Measurements from ENCODE around the gene RPRD1B.
"Not testable (repeated sequence)": the region's sequence is repeated elsewhere in the genome, so short reads cannot be mapped to it uniquely, and the experiment has no call there.

Gene RPRD1B

DNA sequence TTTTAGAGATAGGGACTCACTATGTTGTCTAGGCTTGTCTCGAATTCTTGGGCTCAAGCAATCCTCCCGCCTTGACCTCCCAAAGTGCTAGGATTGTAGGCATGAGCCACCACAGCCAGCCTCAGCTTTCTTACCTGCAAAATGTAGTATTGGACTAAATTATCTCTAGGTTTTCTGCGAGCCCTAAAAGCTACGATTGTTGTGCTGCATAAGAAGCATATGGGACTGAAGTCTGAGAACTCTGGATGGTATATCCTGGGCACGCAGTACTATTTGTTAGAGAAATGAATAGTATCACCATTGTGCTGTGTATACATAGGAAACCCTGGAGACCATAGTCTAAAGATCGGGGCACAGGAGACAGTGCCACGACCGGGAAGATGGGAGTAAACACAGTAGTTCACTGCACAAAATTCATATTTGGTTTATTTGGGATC is 60.1 kb downstream of the RPRD1B start:
- intact Hi-C loops (cut with DNase I), result no loop called here
- DNase-seq, result no peak

DNA sequence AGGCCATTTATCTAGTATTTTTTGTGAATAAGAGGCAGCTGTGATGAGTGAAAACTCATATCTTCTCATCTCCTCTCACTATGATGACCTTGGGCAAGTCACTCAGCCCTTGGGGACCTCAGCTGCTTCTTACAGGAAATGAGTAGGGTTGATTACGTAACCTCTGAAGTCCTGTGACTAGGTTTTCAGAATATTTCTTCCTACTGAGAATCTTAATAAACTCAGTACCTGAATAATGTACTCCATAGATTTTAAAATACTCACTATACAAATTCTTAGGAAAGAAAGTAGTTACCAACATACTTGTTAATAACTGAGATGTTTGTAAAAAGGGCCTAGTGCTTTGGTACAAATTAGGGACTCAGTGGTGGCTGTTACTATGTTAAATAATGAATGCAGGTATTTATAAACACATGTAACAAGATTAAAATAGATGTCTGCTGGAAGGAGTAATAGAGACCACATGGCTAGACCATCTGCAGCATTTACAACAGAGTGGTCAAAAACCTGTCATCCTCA is 60.9 kb downstream of the RPRD1B start:
- DNase-seq, result no peak
- intact Hi-C loops (cut with DNase I), result no loop called here

DNA sequence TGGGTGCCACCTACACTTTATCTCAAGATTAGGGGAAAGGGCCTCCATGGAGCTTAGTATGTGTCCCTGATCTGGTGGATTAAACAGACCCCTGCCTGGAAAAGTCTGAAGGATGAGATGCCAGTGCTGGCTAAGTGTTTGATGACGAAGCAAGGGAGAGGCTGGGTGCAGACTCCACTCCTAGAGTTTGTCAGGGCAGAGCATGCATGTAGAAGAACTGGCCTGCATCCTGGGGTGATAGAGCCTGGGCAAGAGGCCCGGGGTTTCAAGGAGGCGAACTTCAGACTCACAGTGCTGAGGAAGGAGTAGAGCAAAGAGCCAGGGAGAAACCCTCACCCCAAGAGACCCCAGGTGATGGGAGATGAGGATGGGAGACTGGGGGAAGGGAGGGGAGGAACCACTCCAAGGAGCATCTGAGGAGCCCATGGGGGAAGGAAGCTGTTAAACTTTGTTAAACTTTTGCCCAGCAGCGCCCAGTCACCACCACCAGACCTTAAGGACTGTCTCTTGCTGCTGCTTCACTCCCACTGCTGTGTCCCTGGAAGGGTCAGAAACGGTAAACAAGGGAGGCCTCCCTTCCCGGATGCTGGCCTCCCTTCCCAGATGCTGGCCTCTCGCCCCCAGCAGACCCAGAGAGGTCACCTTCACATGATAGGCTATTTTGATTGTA is 61.6 kb downstream of the RPRD1B start:
- DNase-seq, result no peak
- intact Hi-C loops (cut with DNase I), result no loop called here

DNA sequence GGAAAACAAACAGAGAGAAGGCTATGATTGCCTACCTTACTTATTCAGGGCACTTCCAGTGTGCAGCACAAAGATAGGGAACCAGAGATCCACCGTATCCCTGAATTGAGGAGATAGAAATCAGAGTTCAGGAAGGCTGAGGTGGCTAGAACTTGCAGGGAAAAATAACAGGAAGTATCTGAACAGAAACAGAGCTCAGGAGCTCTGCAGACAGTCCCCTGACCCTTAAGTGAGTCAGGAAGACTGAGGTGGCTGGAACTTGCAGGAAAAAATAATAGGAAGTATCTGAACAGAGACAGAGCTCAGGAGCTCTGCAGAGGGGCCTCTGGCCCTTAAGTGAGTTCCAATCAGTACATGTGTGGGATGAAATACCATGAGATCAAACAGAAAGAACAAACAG is 65.4 kb downstream of the RPRD1B start:
- no peak for DNase-seq
- intact Hi-C loops (cut with DNase I), result no loop called here

DNA sequence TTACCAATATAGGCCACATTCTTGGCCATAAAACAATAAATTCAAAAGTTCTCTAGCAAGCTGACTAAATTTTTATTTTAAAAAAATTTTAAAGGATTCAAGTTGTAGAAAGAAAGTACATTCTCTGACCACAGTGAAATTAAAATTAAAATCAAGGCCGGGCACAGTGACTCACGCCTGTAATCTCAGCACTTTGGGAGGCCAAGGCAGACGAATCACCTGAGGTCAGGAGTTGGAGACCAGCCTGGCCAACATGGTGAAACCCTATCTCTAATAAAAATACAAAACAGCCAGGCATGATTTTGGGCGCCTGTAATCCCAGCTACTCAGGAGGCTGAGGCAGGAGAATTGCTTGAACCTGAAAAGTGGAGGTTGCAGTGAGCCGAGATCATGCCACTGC is 68.7 kb downstream of the RPRD1B start:
- DNase-seq; intact Hi-C loops (cut with DNase I): not testable (repeated sequence)

DNA sequence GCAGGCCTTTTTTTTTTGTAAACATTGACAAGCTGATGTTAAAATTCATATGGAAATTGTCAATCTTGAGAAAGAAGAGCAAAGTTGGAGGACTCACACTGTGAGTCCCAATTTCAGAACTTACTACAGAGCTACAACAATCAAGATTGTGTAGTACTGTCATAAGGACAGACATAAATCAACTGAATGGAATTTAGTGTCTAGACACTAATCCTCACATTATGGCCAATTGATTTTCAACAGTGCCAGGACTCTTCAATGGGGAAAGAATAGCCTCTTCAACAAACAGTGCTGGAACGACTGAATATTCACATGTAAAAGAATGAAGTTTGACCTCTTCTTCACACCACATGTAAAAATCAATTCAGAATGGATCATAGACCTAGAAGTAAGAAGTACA is 70.7 kb downstream of the RPRD1B start:
- no peak for DNase-seq
- intact Hi-C loops (cut with DNase I), result no loop called here

DNA sequence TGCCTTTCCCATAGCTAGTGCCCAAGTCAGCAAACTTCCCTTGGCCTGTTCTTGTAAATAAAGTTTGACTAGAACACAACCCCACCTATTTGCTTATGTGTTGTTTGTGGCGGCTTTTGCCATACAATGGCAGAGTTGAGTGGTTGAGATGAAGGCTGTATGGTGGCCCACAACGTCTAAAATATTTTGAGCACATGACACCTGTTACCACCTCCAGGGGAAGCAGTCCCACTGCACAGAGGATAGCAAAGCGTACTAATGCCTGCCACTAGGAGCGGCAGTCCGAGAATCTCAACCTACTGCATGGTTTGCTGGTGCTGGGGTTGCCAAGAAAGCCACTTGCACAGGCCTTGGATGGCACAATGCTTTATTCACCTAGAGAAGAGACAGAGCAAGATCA is 72.9 kb downstream of the RPRD1B start:
- intact Hi-C loops (cut with DNase I), result no loop called here
- no peak for DNase-seq

DNA sequence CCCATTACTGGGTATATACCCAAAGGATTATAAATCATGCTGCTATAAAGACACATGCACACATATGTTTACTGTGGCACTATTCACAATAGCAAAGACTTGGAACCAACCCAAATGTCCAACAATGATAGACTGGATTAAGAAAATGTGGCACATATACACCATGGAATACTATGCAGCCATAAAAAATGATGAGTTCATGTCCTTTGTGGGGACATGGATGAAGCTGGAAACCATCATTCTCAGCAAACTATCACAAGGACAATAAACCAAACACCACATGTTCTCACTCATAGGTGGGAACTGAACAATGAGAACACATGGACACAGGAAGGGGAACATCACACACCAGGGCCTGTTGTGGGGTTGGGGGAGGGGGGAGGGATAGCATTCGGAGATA is 73.8 kb downstream of the RPRD1B start:
- intact Hi-C loops (cut with DNase I); DNase-seq: not testable (repeated sequence)

DNA sequence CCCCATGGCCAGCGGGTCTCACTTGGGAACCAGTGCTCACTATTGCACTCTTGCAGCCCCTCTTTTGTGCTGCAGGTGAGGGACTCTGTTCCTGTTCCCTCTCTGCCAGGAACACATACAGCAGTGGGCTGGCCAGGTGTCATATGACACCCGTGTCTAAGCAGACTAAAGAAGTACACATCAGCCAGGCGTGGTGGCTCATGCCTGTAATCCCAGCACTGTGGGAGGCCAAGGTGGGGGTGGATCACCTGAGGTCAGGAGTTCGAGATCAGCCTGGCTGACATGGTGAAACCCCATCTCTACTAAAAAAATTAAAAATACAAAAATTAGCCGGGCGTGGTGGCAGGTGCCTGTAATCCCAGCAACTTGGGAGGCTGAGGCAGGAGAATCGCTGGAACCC is 74.4 kb downstream of the RPRD1B start:
- intact Hi-C loops (cut with DNase I); DNase-seq: not testable (repeated sequence)

DNA sequence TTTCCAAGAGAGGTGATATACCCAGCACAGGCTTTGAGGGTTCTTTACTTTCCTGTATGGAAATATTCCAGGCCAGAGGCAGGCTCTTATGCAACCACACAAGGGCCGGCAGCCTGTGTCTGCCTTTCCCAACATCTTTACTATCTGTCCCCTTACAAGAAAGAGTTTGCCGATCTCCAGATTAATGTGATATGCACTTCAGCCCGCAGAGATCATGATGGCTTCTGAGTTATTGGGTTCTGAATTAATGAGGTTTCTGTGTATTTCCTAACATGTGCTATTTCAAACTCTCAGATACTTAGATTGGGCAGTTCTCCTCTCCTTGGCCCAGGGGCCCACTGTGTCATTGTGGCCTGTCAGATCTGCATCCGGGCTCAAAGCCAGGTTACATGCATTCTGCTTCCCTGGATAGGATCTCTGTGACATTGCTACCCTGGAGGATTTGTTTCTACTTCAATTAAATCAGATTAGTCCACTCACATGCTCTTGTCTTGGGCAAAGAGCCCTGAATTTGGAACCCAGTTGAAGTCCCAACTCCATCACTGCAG is 75.0 kb downstream of the RPRD1B start:
- intact Hi-C loops (cut with DNase I), result no loop called here
- DNase-seq, result no peak

DNA sequence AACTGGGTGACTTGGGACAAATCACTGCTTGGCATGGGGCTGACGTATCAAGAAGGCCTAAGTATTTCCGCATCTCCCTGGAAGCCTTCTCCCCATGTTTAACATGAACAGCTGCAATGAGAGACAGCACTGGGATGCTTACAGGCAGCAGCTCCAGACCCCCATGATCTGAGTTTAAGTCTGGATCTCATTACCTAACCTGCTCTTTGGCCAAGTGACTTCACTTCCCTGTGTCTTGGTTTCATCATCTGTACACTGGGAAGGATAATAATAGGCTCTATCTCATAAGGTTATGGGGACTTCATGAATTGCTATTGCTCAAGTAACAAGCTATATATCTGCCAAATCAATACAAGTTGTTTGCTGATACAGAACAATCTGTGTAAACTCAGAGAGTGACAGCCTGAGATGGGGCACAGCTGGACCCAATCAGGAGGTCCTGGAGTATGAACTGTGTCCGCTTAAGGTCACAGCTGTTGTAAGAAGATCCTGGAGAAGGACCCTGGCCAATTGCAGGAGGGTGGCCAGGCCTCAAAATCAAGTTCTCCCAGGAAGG is 75.5 kb downstream of the RPRD1B start:
- no peak for DNase-seq
- intact Hi-C loops (cut with DNase I), result no loop called here

DNA sequence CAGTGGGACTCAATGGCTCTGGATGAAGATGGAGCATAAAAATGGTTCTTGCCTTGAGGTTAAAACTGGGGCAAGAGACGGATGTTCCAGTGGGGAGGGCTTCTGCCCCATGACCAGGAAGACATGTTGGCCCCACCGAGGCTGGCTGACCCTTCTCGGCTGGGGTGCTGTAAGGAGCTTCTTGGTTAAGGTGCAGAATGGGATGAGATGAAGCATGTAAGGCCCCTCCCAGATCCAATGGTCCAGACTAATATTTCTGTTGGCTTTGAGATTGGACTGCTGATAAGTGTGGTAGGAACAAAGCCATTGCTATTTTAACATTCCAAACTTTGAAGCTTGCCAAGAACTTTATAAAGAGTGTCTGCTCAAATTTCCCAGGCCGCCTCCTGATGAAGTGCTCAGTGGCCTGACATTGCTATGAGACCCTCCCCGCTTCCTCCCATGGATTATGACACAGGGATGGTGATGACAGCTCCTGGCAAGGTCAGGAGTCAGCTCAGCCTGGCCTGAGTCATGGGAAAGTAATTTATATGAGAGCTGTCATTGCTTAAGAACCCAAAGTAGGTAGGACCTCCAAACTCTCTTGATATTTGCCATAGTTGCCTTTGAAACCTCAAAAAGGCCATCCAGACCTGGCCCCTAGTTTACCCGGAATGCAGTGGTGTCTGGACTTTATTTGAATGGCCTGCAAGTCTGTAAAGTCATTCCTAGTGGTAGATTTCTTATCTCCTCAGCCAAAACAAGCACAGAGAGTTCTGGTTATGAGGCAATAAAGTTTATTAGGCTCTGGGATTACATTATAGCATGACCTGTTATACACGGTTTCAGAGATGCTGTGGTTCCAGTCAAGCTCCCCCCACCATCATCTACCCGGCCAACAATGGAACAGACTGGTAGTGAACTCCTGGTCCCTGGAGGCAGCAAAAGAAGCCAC is 76.3 kb downstream of the RPRD1B start:
- DNase-seq, result no peak
- intact Hi-C loops (cut with DNase I), result no loop called here

DNA sequence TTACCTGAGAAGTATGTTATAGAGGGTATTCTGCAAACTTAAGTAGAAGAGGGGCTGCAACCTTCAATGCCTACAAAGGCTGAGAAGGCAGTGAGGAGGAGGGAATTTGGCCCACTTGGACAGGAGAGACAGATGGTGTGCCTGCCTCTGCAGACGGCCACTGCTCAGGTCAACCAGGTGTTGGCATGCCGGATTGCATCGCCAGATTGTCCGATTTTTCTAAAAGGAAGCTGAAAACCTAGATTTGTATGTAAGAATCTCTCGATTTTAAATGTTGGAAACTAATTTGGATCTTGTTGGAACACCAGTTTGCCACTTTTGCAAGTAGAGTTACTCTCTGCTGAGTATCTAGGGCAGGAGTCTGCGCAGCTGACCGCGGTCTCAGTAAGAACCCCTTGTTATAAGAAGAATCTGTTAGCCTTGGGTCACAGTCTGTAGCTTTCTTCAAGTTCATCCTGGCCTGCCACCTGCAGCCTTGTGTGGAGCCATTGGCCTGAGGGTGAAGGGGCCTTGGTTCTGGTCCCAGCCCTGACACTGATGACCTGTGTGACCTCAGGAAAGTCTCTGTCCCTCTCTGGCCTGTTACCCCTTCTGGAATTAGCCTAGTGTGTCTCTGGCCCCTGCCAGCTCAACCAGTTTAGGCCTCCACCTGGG is 77.1 kb downstream of the RPRD1B start:
- intact Hi-C loops (cut with DNase I), result no loop called here
- DNase-seq, result no peak

DNA sequence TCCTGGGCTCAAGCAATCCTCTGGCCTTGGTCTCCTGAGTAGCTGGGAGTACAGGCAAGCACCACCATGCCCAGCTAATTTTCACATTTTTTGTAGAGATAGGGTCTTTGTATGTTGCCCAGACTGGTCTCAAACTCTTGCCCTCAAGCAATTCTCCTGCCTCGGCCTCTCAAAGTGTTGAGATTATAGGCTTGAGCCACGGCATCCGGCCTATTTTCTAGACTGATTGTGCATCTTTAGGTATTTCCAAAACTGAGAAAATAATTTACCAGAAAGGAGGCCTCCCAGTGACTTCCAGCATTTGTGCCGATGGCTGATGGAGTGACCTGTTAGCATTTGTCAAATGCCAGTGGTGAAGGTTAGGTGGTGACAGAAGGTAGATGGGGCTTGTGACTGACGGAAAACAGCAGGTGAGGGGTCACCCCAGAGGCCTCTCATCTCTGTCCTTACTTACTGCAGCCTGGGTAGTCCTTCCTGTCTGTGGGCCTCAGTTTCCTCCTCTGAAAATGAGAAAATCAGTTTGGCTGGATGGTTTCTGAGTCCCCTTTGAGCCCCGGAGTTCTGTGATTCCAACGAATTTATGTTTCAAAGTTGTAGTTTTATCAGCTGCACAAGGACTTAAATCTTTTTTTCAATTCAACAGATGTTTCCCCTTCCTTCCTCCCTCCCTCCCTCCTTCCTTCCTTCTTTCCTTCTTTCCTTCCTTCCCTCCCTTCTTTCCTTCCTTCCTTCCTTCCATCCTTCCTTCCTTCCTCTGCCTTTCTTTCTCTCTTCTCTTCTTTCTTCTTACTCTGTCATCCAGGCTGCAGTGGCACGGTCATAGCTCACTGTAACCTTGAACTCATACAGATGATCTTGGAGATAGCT is 78.1 kb downstream of the RPRD1B start:
- DNase-seq, result no peak
- intact Hi-C loops (cut with DNase I), result no loop called here

DNA sequence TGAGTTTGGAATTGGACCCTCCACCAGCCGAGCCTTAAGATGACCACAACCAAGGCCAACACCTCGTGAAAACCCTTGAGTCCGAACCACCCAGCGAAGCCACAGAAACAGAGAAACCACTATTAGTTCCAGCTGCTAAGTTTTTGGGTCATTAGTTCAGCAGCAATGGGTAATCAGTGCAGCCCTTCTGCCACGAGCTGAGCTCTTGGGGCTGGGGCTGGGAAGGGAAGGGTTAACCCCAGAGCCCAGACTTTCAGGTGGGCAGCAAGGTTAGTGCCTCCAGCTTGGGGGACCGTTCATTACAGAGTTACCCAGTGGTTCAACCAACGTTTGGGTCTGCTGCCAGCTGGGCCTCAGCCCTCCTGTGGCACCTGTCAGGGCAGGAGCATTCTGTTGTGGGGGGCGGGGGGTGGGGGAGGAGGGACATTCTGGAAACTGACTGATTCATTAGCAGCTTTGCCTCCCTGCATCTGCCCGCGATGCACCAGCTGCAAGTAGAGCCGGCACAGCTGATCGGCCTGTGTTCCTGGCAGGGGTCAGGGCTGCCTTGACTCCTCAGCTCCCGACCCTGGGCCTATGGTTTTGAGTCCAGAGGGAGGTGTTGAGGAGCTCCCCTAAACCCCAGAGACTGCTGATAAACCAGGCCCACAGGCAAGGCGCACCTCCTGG is 78.8 kb downstream of the RPRD1B start:
- peak in 1 of 10 donors; percentile 47 for DNase-seq
- intact Hi-C loops (cut with DNase I), result no loop called here

DNA sequence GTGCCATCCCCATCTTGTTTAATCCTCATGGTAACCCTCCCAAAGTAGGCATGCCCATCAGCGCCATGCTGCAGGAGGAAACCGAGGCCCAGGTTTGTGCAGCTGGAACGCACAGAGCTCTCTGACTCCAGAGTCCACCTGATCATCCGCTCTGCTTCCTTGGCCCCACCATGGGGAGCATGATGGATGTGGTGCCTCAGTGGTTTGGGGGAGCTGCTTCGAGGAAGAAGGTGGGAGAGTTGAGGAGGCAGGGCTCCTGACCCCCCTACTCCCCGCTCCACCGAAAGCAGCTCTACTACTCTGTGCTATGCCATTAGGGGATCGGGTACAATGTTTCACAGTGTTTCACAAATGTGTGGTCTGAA is 79.4 kb downstream of the RPRD1B start:
- no peak for DNase-seq
- intact Hi-C loops (cut with DNase I), result no loop called here

DNA sequence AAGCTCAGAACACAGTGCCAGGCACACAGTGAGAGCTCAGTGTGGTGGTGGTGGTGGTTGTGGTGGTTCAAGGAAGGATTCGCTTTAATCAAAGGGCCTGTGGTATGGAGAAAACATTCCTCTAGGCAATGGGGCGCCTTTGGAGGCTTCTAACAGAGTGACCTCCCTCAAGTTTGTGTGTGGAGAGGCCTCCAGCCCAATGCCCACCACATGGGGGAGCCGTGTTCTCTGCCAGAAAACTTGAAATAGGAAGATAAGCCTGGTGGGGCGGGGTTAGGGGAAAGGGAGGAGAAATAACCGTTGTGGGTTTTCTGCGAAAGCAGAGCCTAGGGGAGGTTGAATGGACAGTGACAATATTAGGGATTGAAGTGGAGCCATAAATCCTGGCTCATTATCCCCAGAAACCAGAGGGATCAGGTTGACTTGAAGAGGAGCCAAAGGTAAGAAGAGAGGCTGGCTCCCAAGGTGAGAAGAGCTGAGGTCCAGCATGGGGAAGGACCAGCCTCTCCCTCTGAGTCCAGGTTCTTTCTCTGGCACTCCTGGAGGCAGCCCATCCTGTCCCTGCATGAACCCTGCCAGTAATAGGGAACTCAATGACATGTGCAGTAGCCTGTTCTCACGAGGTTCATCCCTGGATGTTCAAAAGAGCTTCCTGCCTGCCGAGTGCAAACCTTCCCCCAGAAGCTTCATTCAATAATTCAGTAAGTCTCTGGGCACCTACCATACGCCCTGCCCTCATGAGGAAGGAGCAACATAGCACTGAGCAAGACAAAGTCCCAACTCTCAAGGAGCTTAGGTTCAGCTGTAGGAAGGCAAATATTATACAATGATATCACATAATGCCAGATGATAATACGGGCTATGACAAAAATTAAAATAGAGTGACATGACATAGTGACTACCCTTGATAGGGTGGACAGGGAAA is 80.1 kb downstream of the RPRD1B start:
- intact Hi-C loops (cut with DNase I), result no loop called here
- no peak for DNase-seq

DNA sequence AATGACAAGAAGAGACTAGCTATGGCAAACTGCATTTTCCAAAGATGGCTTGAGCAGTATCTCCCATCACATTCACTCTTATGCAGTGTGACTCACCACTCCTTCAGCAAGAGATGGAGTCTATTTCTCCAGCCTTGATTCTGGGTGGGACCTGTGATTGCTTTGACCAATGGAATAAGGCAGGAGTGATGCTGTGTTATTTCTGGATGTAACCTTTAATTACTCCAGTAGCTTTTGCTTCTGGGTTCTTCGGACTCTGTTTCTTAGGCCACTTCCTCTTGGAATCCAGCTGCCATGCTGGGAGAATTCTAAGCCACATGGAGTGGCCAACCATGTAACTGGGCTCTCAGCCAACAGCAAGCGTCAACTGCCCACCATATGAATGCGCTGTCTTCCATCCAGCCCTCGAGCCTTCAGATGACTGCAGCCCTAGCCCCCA is 80.8 kb downstream of the RPRD1B start:
- DNase-seq, result no peak
- intact Hi-C loops (cut with DNase I), result no loop called here
